ENCODE measurements around the gene EXOSC2.
"Not testable (repeated sequence)": the region's sequence is repeated elsewhere in the genome, so short reads cannot be mapped to it uniquely, and the experiment has no call there.

EXOSC2 gene

DNA sequence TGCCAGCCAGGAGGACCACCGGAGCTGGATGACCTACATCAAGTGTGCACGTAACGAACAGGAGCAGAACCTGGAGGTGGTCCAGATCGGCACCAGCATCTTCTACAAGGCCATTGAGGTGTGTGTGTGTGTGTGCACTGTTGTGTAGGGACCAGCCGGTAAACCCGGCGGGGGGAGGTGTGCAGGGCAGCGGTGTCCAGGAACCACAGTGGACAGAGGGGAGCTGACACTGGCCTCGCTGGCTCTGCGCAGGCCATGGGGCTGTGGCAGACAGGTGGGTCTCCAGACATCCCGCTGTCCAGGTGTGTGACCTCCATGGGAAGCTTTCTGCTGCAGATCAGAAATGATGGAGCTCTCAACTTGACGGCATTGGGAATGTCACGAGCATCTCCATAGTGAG, 25.4 kb upstream of the EXOSC2 start:
- DNase-seq, result no peak

DNA sequence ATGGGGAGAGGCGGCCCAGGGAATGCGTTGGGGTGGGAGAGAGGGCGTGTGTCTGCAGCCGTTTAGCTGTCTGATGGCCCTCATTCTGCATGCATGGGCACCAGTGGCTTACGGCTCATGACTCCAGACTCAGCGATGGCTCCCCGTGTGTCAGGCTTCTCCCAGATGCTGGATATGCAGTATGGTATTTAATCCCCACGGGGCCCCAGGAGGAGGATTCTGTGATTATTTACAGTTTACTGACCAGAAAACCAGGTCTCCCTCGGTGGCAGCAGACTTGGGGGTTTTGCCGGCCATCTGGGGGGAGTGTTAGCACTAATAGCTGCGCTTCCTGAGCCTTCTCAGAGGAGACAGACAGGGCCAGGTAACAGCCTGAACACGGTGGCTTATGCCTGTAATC, 24.9 kb upstream of the EXOSC2 start:
- no peak for DNase-seq

DNA sequence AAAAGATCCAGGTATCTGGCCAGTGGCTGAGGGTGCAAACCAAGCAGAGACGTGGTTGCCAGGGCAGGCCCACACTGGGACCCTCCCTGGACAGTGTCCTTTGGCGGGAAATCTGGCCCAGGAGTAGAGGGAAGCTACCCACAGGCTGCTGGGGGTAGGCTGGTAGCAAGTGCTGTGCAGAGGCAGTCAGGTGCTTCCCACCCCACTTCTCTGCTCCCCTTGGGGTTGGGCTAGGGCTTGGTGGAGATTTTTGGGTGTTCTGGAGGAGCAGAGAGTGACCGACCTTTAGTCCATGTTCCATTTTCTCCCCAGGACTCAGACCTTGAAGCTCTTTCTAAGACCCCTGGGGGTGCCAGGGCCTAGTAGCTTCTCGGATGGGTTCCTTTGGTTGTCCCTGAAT, 23.6 kb upstream of the EXOSC2 start:
- no peak for DNase-seq

DNA sequence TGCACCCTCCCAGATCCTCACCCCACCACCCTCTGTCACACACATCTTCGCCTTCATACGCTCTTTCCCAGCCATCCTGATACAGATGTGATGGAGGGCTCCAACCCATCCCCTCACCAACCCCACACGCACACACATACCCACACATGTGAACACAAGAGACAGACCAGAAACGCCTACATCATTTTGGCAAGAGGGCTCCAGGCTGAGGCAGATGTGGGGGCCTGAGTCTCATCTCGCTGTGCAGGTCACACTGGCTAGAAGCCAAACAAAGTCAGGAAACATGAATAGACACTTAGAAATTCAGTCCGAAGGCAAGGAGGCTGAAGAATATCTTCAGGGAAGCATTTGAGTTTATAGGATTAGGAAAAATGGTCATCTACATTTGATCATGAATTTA, 22.9 kb upstream of the EXOSC2 start:
- DNase-seq, result no peak

GRCh38 chr9:130672466-130672865, 21.1 kb upstream of the EXOSC2 start:
- no peak for DNase-seq

DNA sequence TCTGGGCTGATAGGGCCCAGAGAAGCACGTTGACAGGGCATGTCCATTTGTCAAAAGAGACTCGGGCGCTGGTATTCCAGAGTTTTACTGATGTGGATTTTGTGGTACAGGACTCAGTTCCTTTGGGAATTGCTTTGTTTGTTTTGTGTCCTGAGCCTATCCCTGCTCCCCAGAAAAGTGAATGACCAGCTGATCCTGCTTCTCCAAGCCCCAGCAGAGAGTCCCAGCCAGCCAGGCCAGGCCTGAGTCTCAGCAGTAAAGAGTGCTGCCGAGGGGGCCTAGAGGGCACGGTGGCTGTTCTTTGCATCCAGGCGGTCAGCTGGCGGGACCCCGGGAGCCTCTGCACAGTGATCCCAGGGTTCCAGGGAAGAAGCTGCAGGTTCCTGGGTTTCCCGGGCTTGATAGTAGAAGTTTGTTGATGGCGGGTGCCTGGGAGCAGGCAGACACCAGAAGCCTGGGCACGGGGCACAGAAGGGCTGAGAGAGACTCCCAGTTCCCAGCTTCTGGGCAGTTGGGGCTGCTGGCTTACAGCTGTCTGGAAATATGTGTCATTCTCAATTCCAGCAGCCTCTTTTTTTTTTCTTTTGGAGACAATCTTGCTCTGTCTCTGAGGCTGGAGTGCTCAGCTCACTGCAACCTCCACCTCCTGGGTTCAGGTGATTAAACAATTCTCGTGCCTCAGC, 20.5 kb upstream of the EXOSC2 start:
- no peak for DNase-seq

DNA sequence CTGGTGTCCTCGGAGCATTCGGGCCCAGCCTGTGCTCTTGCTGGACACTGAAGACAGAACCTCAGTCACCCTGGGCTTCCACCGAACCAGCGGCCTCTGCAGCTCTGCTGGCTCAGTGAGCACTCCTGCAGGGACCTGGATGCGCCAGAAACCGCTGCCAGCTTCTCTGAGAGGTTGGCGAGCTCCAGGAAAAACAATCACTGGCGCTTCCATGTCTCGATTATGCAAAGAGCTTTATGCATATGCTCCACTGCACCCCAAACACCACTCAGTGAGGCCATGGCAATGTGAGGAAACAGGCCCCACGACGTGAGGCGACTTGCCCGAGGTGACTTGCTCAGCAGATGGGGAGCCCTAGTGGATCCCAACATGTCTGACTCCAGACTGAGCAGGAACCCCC, 18.2 kb upstream of the EXOSC2 start:
- DNase-seq, result no peak

DNA sequence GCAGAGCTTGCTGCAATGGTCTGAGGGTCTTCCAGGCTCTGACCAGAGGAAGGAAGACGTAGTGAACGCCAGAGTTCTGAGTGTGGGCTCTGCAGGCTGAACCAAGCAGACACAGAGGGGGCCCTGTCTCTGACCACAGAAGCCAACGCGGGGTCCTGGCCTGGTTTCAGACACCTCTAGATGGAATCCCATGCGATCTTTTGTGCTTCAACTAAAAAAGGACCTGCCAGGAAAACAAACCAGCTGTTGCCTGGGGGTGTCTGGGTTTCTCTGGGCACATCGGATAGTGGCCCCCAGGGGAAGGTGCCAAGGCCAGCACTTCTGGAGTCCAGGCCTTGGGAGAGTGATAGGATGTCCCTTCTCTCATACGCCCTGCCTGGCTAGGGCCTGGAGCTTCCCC, 16.3 kb upstream of the EXOSC2 start:
- DNase-seq, result no peak

DNA sequence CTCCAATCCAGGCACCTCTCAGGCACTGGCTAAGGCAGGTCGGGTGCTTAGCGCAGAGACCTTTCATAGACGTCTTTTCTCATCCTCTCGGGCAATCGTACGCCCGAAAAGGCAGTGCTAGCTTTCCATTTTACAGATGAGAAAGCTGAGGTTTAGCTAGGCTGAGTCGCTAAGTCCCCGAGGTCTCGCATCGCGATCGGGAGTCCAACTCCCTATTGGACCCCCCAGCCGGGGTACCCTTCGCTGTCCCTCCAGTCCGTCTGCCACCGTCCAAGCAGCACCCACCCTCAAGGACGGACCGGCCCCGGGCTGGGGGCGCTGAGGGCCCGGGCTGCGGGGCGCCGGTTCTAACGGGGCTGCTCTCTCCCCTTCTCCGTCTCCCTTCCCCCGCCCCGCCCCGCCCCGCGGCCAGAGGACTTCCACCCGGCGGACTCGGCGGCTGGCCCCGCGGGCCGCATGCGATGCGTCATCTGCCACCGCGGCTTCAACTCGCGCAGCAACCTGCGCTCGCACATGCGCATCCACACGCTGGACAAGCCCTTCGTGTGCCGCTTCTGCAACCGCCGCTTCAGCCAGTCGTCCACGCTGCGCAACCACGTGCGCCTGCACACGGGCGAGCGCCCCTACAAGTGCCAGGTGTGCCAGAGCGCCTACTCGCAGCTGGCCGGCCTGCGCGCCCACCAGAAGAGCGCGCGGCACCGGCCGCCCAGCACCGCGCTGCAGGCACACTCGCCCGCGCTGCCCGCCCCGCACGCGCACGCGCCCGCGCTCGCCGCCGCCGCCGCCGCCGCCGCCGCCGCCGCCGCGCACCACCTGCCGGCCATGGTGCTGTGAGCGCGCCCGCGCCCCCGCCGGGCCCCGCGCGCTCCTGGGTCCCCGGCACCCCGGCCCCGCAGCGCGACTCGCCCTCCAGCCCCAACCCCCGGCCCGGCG, 12.5 kb upstream of the EXOSC2 start:
- peak; percentile 44 for DNase-seq

DNA sequence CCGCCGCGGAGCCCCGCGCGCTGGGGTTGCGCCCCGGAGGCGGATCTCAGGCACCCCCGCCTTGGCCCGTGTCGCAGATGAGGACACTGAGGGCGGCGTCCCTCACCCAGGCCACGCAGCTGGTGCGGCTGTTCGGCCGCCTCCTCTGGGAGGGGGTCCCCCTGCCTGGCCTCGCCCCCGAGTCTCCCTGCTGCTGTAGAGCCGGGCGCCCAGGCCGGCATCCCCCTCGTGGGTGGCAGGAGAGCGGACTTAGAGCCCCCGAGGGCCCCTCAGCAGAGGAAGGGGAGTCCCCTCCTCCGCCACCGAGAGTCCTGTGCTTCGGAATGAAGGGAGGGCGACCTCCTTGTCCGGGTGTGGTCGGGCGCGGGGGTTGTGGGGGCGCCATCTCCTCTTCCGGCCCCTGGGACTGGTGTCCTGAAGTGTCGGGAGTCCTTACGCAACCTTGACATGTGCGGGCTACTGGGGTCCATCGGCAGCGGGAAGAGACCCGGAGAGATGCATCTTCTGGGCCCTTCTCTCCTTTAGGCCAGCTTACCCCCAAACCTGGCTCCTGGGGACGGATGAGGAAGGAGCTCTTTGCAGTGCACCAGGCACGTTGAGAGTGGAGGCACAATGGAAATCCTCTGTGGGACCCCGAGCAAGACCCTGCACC, 11.7 kb upstream of the EXOSC2 start:
- no peak for DNase-seq

GRCh38 chr9:130682421-130683121, 11.0 kb upstream of the EXOSC2 start:
- peak; percentile 31 for DNase-seq

DNA sequence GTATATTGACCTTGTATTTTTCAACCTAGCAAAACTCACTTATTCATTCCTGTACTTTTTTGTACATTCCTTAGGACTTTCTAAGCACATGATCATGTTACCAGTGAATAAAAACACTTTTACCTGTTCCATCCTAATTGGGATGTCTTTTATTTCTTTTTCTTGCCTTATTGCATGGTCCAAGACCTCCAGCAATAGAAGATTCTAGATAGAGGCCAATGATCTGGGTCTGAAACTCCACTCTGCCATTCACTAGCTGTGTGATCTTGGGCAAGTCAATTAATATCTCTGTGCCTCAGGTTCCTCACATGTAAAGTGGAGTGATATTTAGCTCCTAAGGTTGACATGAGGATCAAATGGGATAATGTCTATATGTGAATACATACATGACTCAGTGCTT, 8.5 kb upstream of the EXOSC2 start:
- DNase-seq, result no peak

GRCh38 chr9:130685945-130686344, 7.6 kb upstream of the EXOSC2 start:
- not testable (repeated sequence) for DNase-seq

DNA sequence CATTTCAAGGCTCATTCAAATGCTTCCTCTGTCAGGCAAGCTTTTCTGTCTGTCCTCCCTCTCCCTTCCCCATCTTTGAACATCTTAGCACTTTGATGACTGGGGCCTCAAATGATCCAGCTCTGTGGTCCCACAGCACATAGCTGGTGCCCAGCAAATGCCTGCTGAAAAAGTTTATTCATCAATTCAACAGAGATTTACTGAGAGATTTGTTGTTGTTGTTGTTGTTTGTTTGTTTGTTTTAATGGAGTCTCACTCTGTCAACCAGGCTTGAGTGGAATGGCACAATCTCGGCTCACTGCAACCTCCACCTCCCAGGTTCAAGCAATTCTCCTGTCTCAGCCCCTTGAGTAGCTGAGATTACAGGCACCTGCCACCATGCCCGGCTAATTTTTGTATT, 6.0 kb upstream of the EXOSC2 start:
- no peak for DNase-seq

DNA sequence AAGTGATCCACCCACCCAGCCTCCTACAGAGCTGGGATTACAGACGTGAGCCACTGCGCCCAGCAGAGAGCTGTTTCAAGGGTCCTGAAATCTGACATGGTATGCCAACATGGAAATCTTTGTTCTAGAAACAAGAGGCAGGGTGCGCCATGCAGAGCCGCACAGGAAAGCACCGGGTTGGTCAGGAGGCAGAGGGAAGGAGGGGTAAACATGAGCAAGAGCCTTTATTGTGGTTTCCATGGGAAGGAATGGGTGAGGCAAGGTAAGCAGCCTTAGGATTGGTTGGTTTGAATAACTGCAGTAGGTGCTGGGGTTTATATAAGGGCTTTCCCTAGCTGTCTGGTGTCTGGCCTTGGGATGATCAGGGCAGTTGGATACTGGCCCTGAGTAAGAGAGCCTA, 5.5 kb upstream of the EXOSC2 start:
- DNase-seq, result no peak

DNA sequence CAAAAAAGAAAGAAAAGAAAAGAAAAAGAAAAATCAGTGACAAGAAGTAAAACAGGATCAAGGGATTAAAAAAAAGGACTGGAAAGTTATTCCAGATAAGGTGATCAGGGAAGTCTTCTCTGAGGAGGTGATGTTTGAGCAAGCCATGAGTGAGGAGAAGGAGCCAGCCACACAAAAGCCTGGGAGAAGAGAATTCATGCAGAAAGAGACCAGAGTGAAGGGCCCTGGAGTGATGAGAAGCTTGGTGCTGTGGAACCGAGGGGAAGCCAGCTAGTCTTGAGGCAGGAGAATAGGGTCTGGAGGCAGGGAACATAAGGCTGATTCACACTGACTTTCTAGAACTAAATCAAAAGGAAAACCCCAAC, 4.0 kb upstream of the EXOSC2 start:
- no peak for DNase-seq

DNA sequence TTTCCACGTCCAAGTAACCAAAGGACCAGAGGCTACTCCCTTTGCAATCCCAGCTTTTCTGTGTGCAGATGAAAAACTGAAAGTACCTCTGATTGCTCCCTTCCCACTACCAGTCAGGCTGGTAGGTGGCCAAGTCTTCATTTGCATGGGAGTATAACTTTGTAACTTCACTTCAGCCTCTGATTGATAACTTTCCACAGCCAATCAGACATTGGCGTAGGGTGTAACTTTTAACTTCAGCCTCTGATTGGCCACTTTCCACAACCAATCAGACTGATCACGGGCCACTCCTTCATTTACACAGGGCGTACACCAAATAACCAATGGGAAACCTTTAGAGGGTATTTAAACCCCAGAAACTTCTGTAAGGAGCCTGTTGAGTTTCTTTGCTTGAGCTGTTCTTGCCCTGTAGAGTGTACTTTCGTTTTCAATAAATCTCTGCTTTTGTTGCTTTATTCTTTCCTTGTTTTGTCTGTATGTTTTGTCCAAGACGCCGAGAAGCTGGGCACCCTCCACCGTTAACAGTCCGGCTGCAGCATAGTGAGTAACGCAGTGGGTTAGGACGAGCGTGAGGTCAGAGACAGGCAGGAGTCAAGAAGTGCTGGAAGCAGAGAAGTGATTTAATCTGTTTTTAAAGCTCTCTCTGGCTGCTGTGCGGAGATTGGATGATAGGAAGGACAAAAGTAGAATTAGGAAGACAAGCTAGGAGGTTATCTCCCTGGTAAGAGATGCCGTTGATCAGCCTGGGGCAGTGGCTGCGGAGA, 3.5 kb upstream of the EXOSC2 start:
- DNase-seq, result peak; percentile 59

GRCh38 chr9:130692321-130692720, 1.3 kb upstream of the EXOSC2 start:
- no peak for DNase-seq

- DNase-seq, result no peak
These were observed 517 bp upstream of the EXOSC2 start for GRCh38 chr9:130693101-130693425.

DNA sequence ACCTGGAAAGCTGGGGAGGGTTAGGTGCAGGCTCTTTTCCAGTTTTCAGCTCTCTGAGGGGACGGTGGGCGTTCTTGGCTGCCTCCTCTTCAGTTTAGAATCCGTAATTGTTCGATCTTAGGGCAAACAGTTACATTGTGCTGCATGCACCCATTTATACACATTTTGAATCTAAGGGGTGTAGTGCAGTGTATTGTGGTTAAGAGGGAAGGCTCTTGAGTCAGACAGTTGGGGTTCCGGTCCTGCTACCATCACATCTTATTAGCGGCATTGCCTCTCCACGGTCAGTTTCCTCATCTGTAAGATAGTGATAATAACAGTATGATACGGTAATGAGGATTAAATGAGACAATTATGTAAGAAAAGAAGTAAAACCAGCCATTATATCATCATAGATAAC, 625 bp downstream of the EXOSC2 start:
- DNase-seq, result no peak

GRCh38 chr9:130696139-130696650, 2.6 kb downstream of the EXOSC2 start:
- DNase-seq, result no peak

DNA sequence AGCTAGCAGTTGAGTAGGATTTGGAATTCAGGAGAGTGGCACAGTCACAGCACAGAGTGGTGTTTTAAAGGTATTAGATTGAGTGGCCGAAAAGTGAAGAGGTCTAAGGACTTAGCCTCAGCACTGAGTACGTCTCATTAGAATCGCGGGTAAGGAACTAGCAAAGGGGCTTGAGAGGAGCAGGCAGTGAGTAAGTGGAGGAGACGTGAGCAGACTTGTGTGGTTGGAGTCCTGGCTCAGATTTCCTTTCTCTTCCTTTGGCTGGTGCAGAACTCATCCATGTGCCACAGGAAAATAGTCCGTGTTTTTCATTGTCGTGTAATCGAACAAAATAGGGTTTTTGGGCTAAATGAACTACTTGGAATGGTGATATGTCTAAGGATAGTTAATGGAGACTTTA, 3.4 kb downstream of the EXOSC2 start:
- no peak for DNase-seq

- DNase-seq, result no peak
These were observed 4.9 kb downstream of the EXOSC2 start for GRCh38 chr9:130698514-130698913.

All from NCI-H526 treated with DMSO at 0.1 percent for 48 hours (cell line).